Esophagus muscularis mucosa (tissue), 3 donors: ENCODE data around the gene RERE.

ENCODE experiments used
- POLR2A ChIP-seq: fragments of 450-650 bp; IDR thresholded peaks from one replicate; pipeline ENCODE4 v1.6.1; 2017; ENCODE audit warnings: antibody characterized with exemption, moderate library complexity, mild to moderate bottlenecking, low read depth
- POLR2AphosphoS5 ChIP-seq, 2 donors: sonication (generic); formaldehyde crosslinking; IDR thresholded peaks; one replicate each; pipeline ENCODE4 v1.6.1; 2017; ENCODE audit warnings: antibody characterized with exemption in 2 of 2
- TF ChIP-seq, protein P1 (sequence below), 3 experiments: fragments of 200-600 bp in 2 of 3; fragments of 450-650 bp in 1 of 3; sonication (generic) in 2 of 3; IDR thresholded peaks; one replicate each; pipeline ENCODE4 v1.5.1; 2017 to 2019; ENCODE audit warnings: antibody characterized with exemption in 3 of 3, mild to moderate bottlenecking in 2 of 3, moderate library complexity in 1 of 3

DNA sequence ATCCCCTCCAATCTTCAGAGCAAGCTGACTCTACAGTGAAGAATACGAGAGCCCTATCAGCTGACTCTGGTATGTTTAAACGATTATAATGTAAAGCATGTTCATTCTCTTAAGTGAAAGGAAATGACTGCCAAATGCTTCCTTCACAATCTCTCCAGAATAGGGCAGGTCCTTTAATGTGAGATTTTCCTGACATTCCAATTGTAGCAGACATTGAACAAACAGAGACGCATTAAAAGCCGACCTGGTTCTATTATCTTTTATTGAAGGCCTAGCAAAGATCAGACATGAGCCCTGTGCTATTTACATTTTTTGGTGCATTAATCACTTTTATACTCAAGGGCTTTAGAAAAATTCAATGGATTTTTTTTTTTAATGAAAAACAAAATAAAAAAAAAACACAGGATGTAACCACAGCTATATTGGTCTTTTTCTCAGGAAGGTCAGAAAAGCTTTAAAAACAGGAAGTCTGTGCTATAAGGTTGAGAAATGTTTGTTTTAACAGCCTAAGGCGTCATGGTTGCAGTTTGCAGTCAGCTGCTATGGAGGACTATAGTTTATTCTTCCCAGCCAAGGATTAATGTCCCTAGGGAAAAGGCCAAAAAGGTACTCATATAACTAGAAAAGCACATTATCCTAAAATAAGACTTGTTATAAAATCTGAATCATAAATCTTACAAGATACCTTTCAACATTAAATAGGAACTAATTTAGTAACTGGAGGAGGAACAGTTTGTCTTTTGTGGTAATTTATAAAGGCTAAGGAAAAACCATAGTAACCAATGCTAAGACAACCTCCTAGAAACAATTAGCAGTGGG is 104.8 kb downstream of the RERE start:
- no peak for TF ChIP-seq POLR2A
- TF ChIP-seq, protein P1, sequence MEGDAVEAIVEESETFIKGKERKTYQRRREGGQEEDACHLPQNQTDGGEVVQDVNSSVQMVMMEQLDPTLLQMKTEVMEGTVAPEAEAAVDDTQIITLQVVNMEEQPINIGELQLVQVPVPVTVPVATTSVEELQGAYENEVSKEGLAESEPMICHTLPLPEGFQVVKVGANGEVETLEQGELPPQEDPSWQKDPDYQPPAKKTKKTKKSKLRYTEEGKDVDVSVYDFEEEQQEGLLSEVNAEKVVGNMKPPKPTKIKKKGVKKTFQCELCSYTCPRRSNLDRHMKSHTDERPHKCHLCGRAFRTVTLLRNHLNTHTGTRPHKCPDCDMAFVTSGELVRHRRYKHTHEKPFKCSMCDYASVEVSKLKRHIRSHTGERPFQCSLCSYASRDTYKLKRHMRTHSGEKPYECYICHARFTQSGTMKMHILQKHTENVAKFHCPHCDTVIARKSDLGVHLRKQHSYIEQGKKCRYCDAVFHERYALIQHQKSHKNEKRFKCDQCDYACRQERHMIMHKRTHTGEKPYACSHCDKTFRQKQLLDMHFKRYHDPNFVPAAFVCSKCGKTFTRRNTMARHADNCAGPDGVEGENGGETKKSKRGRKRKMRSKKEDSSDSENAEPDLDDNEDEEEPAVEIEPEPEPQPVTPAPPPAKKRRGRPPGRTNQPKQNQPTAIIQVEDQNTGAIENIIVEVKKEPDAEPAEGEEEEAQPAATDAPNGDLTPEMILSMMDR (IDR thresholded peaks at IDR 0.05) = no peak
- TF ChIP-seq POLR2AphosphoS5 (IDR thresholded peaks at IDR 0.05) = peak; percentile 16 to 43
